Measurements from ENCODE around the gene ZNF862.

- TF ChIP-seq CTCF (IDR thresholded peaks at IDR 0.05) = no peak
- TF ChIP-seq EP300 (IDR thresholded peaks at IDR 0.05) = no peak
- TF ChIP-seq POLR2A (IDR thresholded peaks at IDR 0.05) = no peak
These were observed 26.6 kb downstream of the ZNF862 start for GRCh38 chr7:149864751-149865150.
